NCI-H226 (cell line): Measurements from ENCODE around the gene SEC24D.
"Not testable (repeated sequence)": the region's sequence is repeated elsewhere in the genome, so short reads cannot be mapped to it uniquely, and the experiment has no call there.

Experiments
- DNase-seq: peaks from one replicate; pipeline ENCODE4 v3.0.0-alpha.2; 2015

SEC24D gene

DNA sequence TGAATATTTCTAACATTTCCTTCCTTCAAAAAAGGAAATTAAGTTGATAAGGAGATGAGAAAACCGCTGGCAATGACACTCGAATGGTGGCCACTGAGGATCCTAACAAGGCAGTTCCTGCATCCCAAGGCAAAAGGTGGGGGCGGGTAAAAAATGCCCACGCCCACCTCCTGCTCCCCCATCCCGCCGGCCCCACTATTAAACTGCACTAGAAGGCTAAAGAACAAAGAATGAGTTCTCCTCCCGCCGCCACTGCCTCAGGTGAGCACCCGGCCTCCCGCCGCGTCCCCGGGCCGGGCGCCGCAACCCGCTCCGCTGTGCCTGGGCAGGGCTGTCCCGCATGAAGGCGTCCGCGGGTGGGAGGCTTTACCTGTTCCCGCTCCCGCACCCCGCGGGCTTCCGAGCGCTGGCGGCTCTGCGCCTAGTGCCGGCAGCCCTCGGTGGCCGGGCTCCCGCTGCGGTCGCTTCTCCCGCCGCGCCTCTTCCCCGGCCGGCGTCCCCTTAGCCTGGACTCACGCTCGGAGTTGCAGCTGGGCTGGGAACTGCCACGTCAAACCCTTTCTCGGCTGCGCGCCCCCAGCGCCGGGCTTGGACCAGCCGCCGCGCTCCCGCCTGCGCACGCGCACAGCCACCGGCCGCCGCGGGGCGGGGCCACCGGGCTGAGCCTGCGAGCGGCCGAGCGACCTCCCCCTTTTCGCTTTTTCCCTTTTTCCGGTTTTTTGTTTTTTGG is at the start of gene SEC24D:
SEC24D (minus strand) TSS at position 556 of the 730 bp plus-strand sequence. CDS start 2,430 bp downstream, outside the sequence.
- peak; percentile 75 for DNase-seq

- no peak for DNase-seq
Measured at GRCh38 chr4:118884716-118885115, 48.8 kb upstream of the SEC24D start.

DNA sequence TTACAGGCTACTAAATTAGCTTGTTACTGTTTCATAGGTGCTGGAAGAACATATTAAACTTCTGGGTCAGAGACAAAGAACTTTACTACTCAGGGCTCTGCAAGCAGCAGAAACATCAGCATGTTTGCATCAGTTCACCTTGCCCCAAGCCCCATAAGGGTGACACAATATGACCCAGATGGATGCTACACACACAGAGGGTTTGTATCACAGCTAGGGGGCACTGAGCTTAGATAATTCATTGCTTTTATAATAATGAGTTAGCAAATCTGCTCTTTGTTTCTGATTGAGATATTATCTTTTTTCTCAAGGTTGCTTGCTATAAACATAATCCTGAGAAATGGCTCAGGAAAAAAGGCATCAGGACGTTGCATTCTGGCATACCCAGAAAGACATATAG is 47.9 kb upstream of the SEC24D start:
- no peak for DNase-seq

DNA sequence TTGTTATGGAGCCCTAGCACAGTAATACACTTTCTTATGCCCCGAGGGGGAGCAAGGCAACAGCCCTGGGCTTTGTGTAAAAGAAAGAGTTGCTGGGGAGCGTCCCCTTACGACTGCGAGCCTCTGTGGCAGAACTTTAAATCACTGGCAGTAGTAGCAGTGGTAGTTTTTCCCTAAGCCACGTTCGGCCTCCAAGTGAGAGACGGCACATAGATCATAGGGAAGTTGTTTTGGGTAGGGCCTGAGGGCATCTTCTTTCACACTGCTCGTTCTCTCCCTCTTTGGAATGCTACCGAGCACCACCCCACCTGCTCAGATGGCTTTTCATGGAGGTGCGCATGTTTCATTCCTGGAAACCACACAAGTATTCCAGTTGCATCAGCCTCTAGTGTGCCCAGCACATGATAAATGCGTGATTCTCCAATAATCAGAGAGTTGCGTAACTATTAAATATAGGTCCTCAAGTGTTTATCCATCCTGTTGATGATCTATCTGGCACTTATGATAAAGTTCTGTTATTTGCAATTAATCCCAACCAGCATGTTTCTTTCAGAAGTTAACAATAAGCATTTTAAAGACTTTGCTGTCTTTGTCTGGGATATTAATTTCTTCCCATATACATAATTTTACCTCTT is 45.7 kb upstream of the SEC24D start:
- no peak for DNase-seq

- no peak for DNase-seq
Measured at GRCh38 chr4:118879409-118879808, 43.5 kb upstream of the SEC24D start.

GRCh38 chr4:118878507-118878906 is 42.6 kb upstream of the SEC24D start:
- DNase-seq, result not testable (repeated sequence)

GRCh38 chr4:118877797-118878196 is 41.9 kb upstream of the SEC24D start:
- no peak for DNase-seq

DNA sequence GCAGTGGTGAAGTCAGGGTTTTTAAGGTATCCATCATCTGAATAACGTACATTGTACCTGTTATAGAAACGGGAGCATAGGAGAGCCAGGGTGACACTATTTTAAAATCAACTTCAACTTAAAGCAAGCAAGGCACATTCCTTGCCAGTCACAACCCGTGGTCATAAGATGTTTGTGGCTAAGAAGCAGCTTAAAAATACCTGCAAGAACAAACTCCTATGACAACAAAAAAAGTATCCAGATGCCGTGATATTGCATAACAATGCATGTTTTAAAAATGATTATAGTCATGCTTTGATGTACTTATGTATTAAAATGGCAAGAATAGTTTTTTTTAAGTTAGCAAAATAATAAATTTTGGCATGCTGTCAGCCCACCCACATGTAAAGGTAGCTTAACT is 36.3 kb upstream of the SEC24D start:
- no peak for DNase-seq

DNA sequence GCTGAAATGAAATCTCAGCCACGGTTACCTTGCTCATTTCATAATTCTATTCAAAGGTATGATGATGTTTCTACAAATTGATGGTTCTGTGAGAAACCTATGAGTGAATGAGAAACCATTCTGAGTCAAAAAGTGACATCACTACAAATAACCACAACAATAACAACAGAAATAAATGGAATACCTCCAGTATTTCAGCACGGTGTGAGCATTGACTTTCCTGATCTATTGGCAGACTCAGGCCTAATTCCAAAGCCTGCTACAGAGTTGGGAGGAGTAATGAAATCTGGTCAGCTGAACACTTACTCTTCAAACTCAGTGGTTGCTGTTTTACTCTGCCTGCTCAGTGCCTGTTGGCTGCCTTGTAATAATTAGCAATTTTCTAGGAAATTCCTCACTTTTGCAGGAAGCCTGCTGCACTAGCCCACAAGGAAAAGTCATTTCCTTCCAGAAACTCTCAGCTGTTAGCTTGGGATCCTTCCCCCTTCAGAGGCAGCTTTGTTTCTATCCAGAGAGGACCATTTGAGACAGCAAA is 33.9 kb upstream of the SEC24D start:
- DNase-seq, result no peak

- DNase-seq, result no peak
Measured at GRCh38 chr4:118867311-118868067, 31.6 kb upstream of the SEC24D start.

GRCh38 chr4:118866442-118866841 is 30.5 kb upstream of the SEC24D start:
- no peak for DNase-seq

DNA sequence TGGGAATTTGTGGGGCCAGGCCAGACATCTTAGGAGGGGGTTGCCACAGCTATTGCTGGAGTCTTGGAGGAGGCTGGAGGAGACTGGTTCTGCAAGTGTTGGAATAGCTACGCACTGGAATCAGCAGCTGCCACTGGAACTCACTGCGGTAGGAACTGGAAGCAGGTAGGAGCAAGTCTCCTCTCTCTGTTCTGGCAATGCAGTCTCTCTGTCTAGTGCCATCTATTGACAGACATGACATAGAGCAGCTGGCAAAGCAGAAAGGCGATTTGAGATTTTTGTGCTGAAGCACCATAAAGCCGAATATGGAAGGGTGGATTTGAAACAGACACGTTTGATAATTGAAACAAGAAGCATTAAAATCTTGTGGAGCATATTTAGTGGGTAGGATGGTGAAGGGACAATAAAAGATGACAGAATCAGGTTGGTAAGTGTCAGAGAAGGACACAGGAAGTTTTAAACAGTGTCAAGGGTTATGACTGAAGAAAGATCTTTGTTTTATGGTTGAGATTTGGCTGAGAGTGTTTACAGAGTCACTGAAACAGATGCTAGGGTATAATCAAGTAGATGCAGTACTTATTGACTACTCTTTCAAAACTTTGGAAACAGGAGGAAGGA is 29.3 kb upstream of the SEC24D start:
- DNase-seq, result peak; percentile 10

DNA sequence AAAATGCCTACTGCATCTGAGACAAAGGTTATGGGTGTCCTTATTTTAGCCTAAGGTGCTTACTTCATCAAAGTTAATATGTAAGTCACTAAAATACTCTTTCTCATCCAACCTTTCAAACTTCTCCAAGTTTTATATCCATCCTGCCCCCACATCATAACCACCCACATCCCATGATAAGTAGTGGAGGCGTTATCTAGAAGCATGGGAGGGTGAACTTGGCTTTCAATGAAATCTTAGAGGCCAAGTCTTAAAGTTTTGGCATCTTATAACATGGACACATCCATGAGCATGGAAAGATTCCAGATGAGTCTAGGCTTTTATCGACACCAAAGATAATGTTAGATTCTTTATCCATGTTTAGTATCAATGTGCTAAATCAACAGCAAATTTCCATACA is 22.9 kb upstream of the SEC24D start:
- no peak for DNase-seq

GRCh38 chr4:118857760-118858159 is 21.8 kb upstream of the SEC24D start:
- no peak for DNase-seq

- peak; percentile 18 for DNase-seq
Measured at GRCh38 chr4:118850488-118851173, 14.7 kb upstream of the SEC24D start.

- DNase-seq, result no peak
Measured at GRCh38 chr4:118849867-118850487, 14.1 kb upstream of the SEC24D start.

- DNase-seq, result no peak
Measured at GRCh38 chr4:118848901-118849300, 13.0 kb upstream of the SEC24D start.

- DNase-seq, result no peak
Measured at GRCh38 chr4:118848242-118848641, 12.3 kb upstream of the SEC24D start.

DNA sequence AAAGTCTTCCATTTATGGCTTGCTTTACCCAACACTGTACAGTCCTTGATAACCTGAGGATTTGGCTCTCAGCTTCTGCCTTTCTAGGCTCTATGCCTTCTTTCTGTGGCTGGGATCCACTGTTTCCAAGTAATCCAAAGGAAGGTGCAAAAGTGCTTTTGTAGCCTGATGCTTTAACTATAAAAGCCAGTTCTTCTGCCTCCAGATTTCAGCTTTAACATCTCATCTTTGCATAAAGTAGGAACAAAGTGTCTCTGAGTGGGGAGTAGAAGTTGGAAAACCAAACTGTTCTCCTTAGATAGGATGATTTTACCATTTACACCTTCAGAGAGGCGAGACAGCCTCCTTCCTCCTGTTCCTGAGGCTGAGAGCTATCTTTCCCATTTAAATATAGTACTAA is 11.1 kb upstream of the SEC24D start:
- DNase-seq, result no peak

DNA sequence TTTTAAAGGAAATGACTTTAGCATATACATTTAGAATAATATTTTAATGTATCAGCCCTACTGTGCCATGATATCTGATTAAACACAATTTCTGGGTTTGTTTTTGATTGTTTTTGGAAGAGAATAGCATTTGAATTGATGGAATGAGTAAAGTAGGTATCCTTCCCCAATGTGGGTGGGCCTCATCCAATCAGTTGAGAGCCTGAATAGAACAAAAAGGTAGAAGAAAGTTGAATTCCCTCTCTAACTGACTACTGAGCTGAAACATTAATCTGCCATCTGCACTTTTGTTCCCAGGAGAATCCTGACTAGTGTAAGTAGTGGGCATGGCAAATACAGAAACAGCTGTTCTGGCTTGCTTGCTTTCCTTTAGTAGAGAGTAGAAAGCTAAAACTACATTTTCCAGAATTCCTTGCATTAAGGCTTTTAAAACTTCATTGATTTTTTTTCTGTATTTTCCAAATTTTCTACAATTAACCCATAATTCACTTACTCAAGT is 9.7 kb upstream of the SEC24D start:
- DNase-seq, result no peak

DNA sequence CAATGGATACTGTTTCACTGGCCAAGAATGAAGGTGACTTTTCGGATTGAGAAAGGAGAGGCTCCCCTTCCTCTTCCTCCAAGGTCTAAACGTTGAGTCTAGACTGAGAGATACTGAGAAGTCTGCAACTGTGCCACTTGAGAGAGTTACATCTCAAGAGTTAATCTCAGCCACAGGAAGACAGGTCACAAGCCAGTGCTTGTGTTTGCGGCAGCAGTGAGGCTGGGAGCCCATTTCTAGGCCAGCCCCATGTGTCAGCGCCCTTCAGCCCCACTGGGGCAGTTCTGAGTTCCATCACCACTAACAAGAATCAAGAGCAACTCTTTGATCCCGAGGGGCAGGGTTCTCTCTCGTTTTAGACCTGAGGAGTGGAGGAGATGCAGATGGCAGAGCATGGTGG is 7.3 kb upstream of the SEC24D start:
- DNase-seq, result no peak

DNA sequence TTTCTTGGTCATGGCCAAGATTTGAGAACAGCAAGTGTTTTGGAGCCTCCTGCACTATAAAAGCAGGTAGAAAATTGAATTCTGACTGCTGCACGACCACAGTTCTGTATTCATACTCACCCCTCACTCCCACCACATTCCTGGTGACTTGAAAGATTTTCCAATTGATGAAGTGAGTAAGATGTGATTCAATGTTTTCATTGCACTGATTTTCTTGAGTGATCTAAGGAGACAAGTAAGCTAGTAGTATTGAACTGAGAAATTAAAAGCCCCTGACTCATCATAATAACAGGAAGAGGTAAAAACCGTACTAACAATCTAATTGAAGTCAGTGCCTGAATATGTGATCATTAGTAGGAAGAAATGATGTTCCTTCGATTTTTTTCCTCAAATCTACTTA is 6.1 kb upstream of the SEC24D start:
- DNase-seq, result no peak
